Esophagus squamous epithelium (tissue), 5 donors: ENCODE results near the gene RAB6A. TPM values are rescaled to one million over a fixed set of nuclear protein-coding genes. Genes with fewer than 3 reads are reported as not detected.
"Not testable (repeated sequence)": the region's sequence is repeated elsewhere in the genome, so short reads cannot be mapped to it uniquely, and the experiment has no call there.

Experiments used
- DNase-seq: peaks from one replicate; lab custom pipeline; 2025; lab: John Stamatoyannopoulos, UW
- H3K27ac ChIP-seq, 4 donors: fragments of 200-600 bp; sonication (generic); one replicate each; pipeline ENCODE4 v1.5.1; 2016 to 2019; ENCODE audit warnings: mild to moderate bottlenecking in 1 of 4
- H3K27me3 ChIP-seq, 4 donors: fragments of 200-600 bp; sonication (generic); 1 replicate in 3 of 4; 2 replicates in 1 of 4; pipeline versions ENCODE4 v1.5.1 to v1.6.0; 2017 to 2021; ENCODE audit warnings: antibody characterized with exemption in 1 of 4
- H3K36me3 ChIP-seq, 3 donors: fragments of 200-600 bp; sonication (generic); one replicate each; pipeline ENCODE4 v1.5.1; 2016 to 2019
- H3K4me1 ChIP-seq, 3 donors: fragments of 200-600 bp; sonication (generic); one replicate each; pipeline ENCODE4 v1.5.1; 2017 to 2019
- H3K4me3 ChIP-seq, 4 donors: fragments of 200-600 bp; sonication (generic); 1 replicate in 3 of 4; 2 replicates in 1 of 4; pipeline ENCODE4 v1.5.1; 2016 to 2019; ENCODE audit warnings: mild to moderate bottlenecking in 2 of 4, moderate library complexity in 1 of 4
- H3K9me3 ChIP-seq, 3 donors: fragments of 200-600 bp; sonication (generic); one replicate each; pipeline ENCODE4 v1.5.1; 2016 to 2019
- POLR2A ChIP-seq, 4 donors: fragments of 450-650 bp; IDR thresholded peaks; one replicate each; pipeline ENCODE4 v1.6.1; 2017; ENCODE audit warnings: antibody characterized with exemption in 4 of 4, mild to moderate bottlenecking in 4 of 4, moderate library complexity in 3 of 4
- WGBS, 2 donors: methylation state at CpG; one replicate each; pipeline ENCODE4 v1.1.5; 2018; 5-methylcytosine and 5-hydroxymethylcytosine counted together
- intact Hi-C: fragments of 100-400 bp; cut with DNase I; formaldehyde crosslinking; loops from one replicate; pipeline ENCODE4 v1.15.0; 2022
- total RNA-seq, 4 donors: library from RNA; depleted of rRNA; stranded (reverse); fragments of >200 nt; gene quantifications; one replicate each; pipeline ENCODE4 v1.1.0, GENCODE V29; 2016
- TF ChIP-seq, protein P1 (sequence below), 6 experiments: fragments of 450-650 bp in 4 of 6; fragments of 200-600 bp in 2 of 6; sonication (generic) in 2 of 6; IDR thresholded peaks; one replicate each; pipeline ENCODE4 v1.5.1; 2016 to 2019; ENCODE audit warnings: antibody characterized with exemption in 6 of 6, mild to moderate bottlenecking in 4 of 6, moderate library complexity in 4 of 6
- donor health status: DM: yes; HTN: yes; CAD: no.

The RAB6A gene
- total RNA-seq, 4 donors from 2014 or later, result 115 to 234 (median 161) TPM

DNA sequence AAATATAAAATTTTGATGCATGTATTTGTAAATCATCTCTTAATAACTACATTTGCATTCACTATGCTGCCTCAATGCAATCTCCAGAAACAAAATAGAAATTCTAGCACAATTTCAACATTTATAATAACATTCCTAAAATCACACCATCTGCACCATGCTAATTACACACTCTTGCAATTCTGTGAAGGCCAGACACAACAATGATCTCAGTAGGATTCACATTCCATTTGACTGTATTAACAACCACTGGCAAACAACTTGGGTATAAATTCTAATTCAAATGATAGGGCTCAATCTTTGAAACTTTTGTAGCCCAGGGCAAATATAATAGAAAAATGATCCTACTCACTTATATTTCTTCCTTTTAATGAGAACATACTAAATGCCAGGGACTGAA lies 25.9 kb downstream of the RAB6A start:
- intact Hi-C loops, result no loop called here
- no peak for DNase-seq

GRCh38 chr11:73734011-73734410 lies 26.9 kb downstream of the RAB6A start:
- Histone ChIP-seq H3K36me3 (peaks cover 0 to 23% (median 0%) of the 10 kb centered on the region in 3 donors), H3K4me1 (peaks cover 0 to 19% (median 0%) of the 10 kb centered on the region in 3 donors)
- intact Hi-C loops, H3K27ac ChIP-seq, H3K27me3 ChIP-seq, H3K9me3 ChIP-seq, DNase-seq, H3K4me3 ChIP-seq: not testable (repeated sequence)
- 95 to 96% methylated on average over 8 of the region's 8 CpGs for WGBS, 2 donors

More for the DNA sequence above, 25.9 kb downstream of the RAB6A start:
- H3K9me3 ChIP-seq, result no peaks in the 10 kb centered on the region
- peaks cover 0 to 13% (median 0%) of the 10 kb centered on the region in 3 donors for H3K36me3 ChIP-seq
- peaks cover 0 to 19% (median 0%) of the 10 kb centered on the region in 3 donors for H3K4me1 ChIP-seq
- H3K27me3 ChIP-seq, result no peaks in the 10 kb centered on the region
- no peak overlapping the region for H3K27ac ChIP-seq
- TF ChIP-seq POLR2A (IDR thresholded peaks at IDR 0.05), result no peak
- TF ChIP-seq, protein P1, sequence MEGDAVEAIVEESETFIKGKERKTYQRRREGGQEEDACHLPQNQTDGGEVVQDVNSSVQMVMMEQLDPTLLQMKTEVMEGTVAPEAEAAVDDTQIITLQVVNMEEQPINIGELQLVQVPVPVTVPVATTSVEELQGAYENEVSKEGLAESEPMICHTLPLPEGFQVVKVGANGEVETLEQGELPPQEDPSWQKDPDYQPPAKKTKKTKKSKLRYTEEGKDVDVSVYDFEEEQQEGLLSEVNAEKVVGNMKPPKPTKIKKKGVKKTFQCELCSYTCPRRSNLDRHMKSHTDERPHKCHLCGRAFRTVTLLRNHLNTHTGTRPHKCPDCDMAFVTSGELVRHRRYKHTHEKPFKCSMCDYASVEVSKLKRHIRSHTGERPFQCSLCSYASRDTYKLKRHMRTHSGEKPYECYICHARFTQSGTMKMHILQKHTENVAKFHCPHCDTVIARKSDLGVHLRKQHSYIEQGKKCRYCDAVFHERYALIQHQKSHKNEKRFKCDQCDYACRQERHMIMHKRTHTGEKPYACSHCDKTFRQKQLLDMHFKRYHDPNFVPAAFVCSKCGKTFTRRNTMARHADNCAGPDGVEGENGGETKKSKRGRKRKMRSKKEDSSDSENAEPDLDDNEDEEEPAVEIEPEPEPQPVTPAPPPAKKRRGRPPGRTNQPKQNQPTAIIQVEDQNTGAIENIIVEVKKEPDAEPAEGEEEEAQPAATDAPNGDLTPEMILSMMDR (IDR thresholded peaks at IDR 0.05), result no peak
- H3K4me3 ChIP-seq, result no peak overlapping the region

DNA sequence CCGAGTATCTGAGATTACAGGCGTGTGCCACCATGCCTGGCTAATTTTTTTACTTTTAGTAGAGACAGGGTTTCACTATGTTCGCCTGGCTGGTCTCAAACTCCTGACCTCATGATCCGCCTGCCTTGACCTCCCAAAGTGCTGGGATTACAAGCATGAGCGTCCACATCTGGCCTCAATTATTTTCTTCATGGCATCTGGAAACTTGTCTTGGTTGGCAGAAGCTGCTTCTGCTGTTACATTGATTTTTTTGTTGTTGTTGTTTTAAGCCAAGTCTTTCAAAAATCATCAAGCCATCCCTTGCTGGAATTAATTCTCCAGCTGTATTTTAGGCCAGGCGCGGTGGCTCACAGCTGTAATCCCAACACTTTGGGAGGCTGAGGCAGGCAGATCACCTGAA lies 27.9 kb downstream of the RAB6A start:
- H3K27me3 ChIP-seq, H3K4me3 ChIP-seq, H3K9me3 ChIP-seq, DNase-seq, intact Hi-C loops, H3K27ac ChIP-seq: not testable (repeated sequence)
- peaks cover 0 to 19% (median 0%) of the 10 kb centered on the region in 3 donors for H3K4me1 ChIP-seq
- H3K36me3 ChIP-seq, result peaks cover 0 to 27% (median 0%) of the 10 kb centered on the region in 3 donors
- WGBS, 2 donors, result 90 to 97% methylated on average over 7 of the region's 7 CpGs

DNA sequence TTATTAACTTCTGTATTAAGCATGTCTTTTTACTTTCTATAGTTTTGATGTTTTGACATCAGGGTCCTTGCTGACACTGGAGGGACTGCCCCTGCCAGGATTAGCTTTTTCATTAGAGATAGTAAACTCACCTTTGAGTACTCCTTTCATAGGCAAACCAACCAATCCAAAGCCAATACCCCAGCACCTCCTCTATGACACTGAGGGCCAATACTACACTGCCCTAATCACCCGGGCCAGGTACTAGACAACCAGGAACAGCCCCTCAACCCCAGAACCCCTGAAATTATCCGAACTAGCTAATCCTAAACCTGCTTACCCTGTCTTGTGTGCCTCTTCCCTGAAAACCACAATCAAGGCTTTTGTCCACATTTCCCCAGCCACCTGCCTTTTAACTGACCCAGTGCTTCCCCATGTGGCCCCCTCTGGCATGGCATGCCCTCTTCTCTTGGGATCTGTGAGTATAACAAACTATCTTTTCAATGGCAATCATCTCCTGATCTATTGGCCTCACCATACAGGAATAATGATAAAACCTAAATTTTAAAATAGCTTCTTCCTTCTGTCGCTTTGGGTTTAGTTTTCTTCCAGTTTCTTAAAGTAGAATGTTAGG lies 31.2 kb downstream of the RAB6A start:
- TF ChIP-seq, protein P1 (IDR thresholded peaks at IDR 0.05), result peak in 3 of 6 experiments; percentile 12 to 39 (median 28)
- no peak for TF ChIP-seq POLR2A (IDR thresholded peaks at IDR 0.05)
- H3K4me1 ChIP-seq, result peaks cover 0 to 5% (median 0%) of the 10 kb centered on the region in 3 donors
- peaks cover 0 to 43% (median 0%) of the 10 kb centered on the region in 3 donors for H3K36me3 ChIP-seq
- intact Hi-C loops, result no loop called here
- H3K27ac ChIP-seq, result no peak overlapping the region
- 90 to 92% methylated on average over 3 of the region's 3 CpGs for WGBS, 2 donors
- no peaks in the 10 kb centered on the region for H3K27me3 ChIP-seq
- H3K4me3 ChIP-seq, result no peak overlapping the region
- H3K9me3 ChIP-seq, result no peaks in the 10 kb centered on the region
- DNase-seq, result no peak

DNA sequence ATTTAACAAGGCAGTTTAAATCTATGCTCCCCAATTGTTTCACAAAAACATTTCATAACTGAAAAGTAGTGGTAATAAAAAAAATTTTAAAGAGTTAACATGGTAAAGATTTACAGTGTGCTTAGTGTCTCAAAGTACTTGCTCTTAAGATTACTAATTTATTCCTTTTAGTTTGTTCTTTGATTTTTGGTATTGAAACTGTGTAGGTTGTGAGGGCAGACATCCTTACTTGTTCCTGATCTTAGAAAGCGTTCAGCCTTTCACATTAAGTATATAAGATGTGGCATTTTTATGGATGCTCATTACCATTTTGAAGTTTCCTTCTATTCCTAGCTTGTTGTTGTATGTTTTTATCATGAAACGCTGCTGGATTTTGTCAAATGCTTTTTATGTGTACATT lies 32.9 kb downstream of the RAB6A start:
- Histone ChIP-seq H3K27ac (no peak overlapping the region), H3K36me3 (peaks cover 0 to 56% (median 0%) of the 10 kb centered on the region in 3 donors), H3K9me3 (no peaks in the 10 kb centered on the region), H3K4me1 (no peaks in the 10 kb centered on the region), H3K4me3 (no peak overlapping the region), H3K27me3 (no peaks in the 10 kb centered on the region)
- no peak for TF ChIP-seq POLR2A (IDR thresholded peaks at IDR 0.05)
- TF ChIP-seq, protein P1 (IDR thresholded peaks at IDR 0.05), result no peak
- WGBS, 2 donors, result 84% methylated on average over 2 of the region's 2 CpGs
- intact Hi-C loops, result no loop called here
- DNase-seq, result no peak

GRCh38 chr11:73726825-73727224 lies 34.0 kb downstream of the RAB6A start:
- H3K4me3 ChIP-seq, result no peak overlapping the region
- no peaks in the 10 kb centered on the region for H3K9me3 ChIP-seq
- intact Hi-C loops, result no loop called here
- peaks cover 0 to 62% (median 0%) of the 10 kb centered on the region in 3 donors for H3K36me3 ChIP-seq
- H3K4me1 ChIP-seq, result no peaks in the 10 kb centered on the region
- 94 to 97% methylated on average over 2 of the region's 2 CpGs for WGBS, 2 donors
- H3K27ac ChIP-seq, result no peak overlapping the region
- TF ChIP-seq, protein P1 (IDR thresholded peaks at IDR 0.05), result no peak
- no peak for TF ChIP-seq POLR2A (IDR thresholded peaks at IDR 0.05)
- no peak for DNase-seq
- no peaks in the 10 kb centered on the region for H3K27me3 ChIP-seq
